CD14-positive monocyte (primary cell): ENCODE data around the gene LZTR1. TPM values are rescaled to one million over a fixed set of nuclear protein-coding genes. Genes with fewer than 3 reads are reported as not detected.

Experiments
- DNase-seq, 3 donors: peaks; one replicate each; pipeline ENCODE4 v3.0.0-alpha.2; 2011 to 2022
- H2AFZ ChIP-seq: 2 replicates; pipeline ENCODE4 v1.6.0; 2012; ENCODE audit warnings: mild to moderate bottlenecking, low read depth, low read length, inconsistent platforms; ENCODE audit not compliant: insufficient read depth, poor library complexity, severe bottlenecking
- H3K27ac ChIP-seq, 2 donors: 1 replicate in 1 of 2; 2 replicates in 1 of 2; pipeline ENCODE4 v1.5.1; 2012 to 2013; ENCODE audit warnings: low read length in 2 of 2, control low read depth in 1 of 2, inconsistent platforms in 1 of 2, low read depth in 1 of 2, mild to moderate bottlenecking in 1 of 2
- H3K27me3 ChIP-seq, 2 donors: one replicate each; pipeline versions ENCODE4 v1.6.0 to v1.6.1; 2011 to 2013; ENCODE audit warnings: low read length in 2 of 2; ENCODE audit not compliant: control insufficient read depth in 2 of 2, insufficient read depth in 2 of 2
- H3K36me3 ChIP-seq, 2 donors: replicated peaks in 1 of 2; 1 replicate in 1 of 2; 2 replicates in 1 of 2; pipeline versions ENCODE4 v1.5.1 to v1.6.1; 2012 to 2013; ENCODE audit warnings: low read length in 2 of 2, control low read depth in 1 of 2, inconsistent platforms in 1 of 2, mild to moderate bottlenecking in 1 of 2; ENCODE audit not compliant: insufficient read depth in 2 of 2, control insufficient read depth in 1 of 2
- H3K4me1 ChIP-seq, 2 donors: 1 replicate in 1 of 2; 2 replicates in 1 of 2; pipeline versions ENCODE4 v1.5.1 to v1.6.1; 2012 to 2013; ENCODE audit warnings: low read length in 2 of 2, control low read depth in 1 of 2, inconsistent platforms in 1 of 2, mild to moderate bottlenecking in 1 of 2, moderate library complexity in 1 of 2; ENCODE audit not compliant: insufficient read depth in 2 of 2, control insufficient read depth in 1 of 2
- H3K4me2 ChIP-seq: replicated peaks from 2 replicates; pipeline ENCODE3; 2012; ENCODE audit warnings: low read length, moderate library complexity, mild to moderate bottlenecking; ENCODE audit not compliant: poor library complexity, severe bottlenecking; ENCODE audit errors: extremely low read depth
- H3K4me3 ChIP-seq, 3 experiments: fragments of 200-600 bp in 1 of 3; sonication (generic) in 1 of 3; replicated peaks in 1 of 3; 1 replicate in 2 of 3; 2 replicates in 1 of 3; pipeline ENCODE4 v1.5.1; 2011 to 2013; ENCODE audit warnings: low read length in 3 of 3, mild to moderate bottlenecking in 3 of 3, control low read depth in 2 of 3, low read depth in 2 of 3, inconsistent platforms in 1 of 3, moderate library complexity in 1 of 3
- H3K79me2 ChIP-seq: 2 replicates; pipeline ENCODE4 v1.6.0; 2012; ENCODE audit warnings: mild to moderate bottlenecking, control low read depth, inconsistent platforms, low read length, moderate library complexity; ENCODE audit not compliant: insufficient read depth
- H3K9ac ChIP-seq: 2 replicates; pipeline ENCODE4 v1.6.0; 2017; ENCODE audit warnings: low read length, mild to moderate bottlenecking; ENCODE audit not compliant: insufficient read depth, poor library complexity, severe bottlenecking
- H3K9me3 ChIP-seq, 2 donors: replicated peaks in 1 of 2; 1 replicate in 1 of 2; 2 replicates in 1 of 2; pipeline versions ENCODE4 v1.5.1 to v1.6.1; 2012 to 2013; ENCODE audit warnings: low read length in 2 of 2, control low read depth in 1 of 2; ENCODE audit not compliant: control insufficient read depth in 1 of 2, insufficient read depth in 1 of 2
- H4K20me1 ChIP-seq: 2 replicates; pipeline ENCODE4 v1.6.0; 2012; ENCODE audit warnings: mild to moderate bottlenecking, low read length, control low read depth, moderate library complexity; ENCODE audit not compliant: insufficient read depth
- H3K27ac Mint-ChIP-seq, 7 donors: one replicate each; pipeline ENCODE4 v1.8.0; 2020; ENCODE audit warnings: mild to moderate bottlenecking in 7 of 7, mixed read lengths in 7 of 7, moderate library complexity in 6 of 7, inconsistent platforms in 2 of 7
- H3K27me3 Mint-ChIP-seq, 3 donors: one replicate each; pipeline ENCODE4 v1.8.0; 2021 to 2022; ENCODE audit warnings: low read depth in 3 of 3, mild to moderate bottlenecking in 3 of 3, mixed read lengths in 3 of 3, moderate library complexity in 3 of 3, inconsistent platforms in 1 of 3
- H3K36me3 Mint-ChIP-seq, 2 donors: one replicate each; pipeline ENCODE4 v1.8.0; 2020; ENCODE audit warnings: mixed read lengths in 2 of 2, inconsistent platforms in 1 of 2, mild to moderate bottlenecking in 1 of 2
- H3K4me1 Mint-ChIP-seq: one replicate; pipeline ENCODE4 v1.8.0; 2020; ENCODE audit warnings: mild to moderate bottlenecking, mixed read lengths
- H3K4me3 Mint-ChIP-seq, 2 donors: one replicate each; pipeline ENCODE4 v1.8.0; 2020; ENCODE audit warnings: mild to moderate bottlenecking in 2 of 2, mixed read lengths in 2 of 2, moderate library complexity in 1 of 2
- H3K9me3 Mint-ChIP-seq, 7 donors: one replicate each; pipeline ENCODE4 v1.8.0; 2020 to 2022; ENCODE audit warnings: mixed read lengths in 7 of 7, mild to moderate bottlenecking in 6 of 7, moderate library complexity in 6 of 7, inconsistent platforms in 2 of 7
- WGBS: methylation state at CpG from one replicate; pipeline ENCODE4 v1.1.5; 2013; ENCODE audit warnings: missing lambda C conversion rate; ENCODE audit not compliant: insufficient coverage; 5-methylcytosine and 5-hydroxymethylcytosine counted together
- intact Hi-C, 2 donors: fragments of 100-400 bp; cut with micrococcal nuclease; formaldehyde crosslinking; loops; one replicate each; pipeline versions ENCODE4 v1.15.0 to v1.15.1; 2023
- polyA plus RNA-seq, 3 donors: library from polyadenylated mRNA; depleted of rRNA in 1 of 3; unstranded in 2 of 3; stranded (reverse) in 1 of 3; fragments of 300-500 nt in 2 of 3; fragments of >200 nt in 1 of 3; fragmentation: Illumina TruSeq in 2 of 3; gene quantifications; 1 replicate in 2 of 3; 2 replicates in 1 of 3; pipeline ENCODE4 v1.2.3, GENCODE V29; 2012 to 2021
- TF ChIP-seq, protein P1 (sequence below): fragments of 200-600 bp; IDR thresholded peaks from one replicate; pipeline ENCODE4 v1.8.0; 2022; ENCODE audit warnings: antibody characterized with exemption, mild to moderate bottlenecking

LZTR1 gene
- polyA plus RNA-seq, 3 donors, result 7.1 to 63.3 (median 11.5) TPM

DNA sequence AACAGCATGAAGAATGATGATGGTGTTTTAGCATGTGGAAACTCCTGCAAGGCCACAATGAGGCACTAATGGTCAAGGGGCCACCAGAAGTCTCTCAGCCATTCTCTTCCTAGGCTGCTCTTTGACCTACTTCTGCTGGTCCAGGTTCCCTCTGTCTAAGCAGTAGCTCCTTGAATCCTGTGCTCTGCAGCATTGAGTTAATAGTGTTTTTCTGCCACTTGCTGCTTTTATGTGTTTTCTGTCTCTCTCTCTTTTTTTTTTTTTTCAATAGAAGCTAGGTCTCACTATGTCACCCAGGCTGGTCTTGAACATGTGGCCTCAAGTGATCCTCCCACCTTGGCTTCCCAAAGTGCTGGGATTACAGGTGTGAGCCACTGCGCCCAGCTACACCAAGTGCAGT, 35.1 kb upstream of the LZTR1 start:
- H3K4me2 ChIP-seq, result no peak overlapping the region
- peak overlapping the region in 1 of 2 donors; percentile 33 for H3K27ac ChIP-seq
- H3K36me3 ChIP-seq, result peaks cover 28 to 63% of the 10 kb centered on the region in 2 donors
- Mint-ChIP-seq H3K27me3 (peaks cover 0 to 2% (median 0%) of the 10 kb centered on the region in 3 donors), H3K27ac (peak overlapping the region in 4 of 7 donors; percentile 17 to 66 (median 50)), H3K36me3 (peaks cover 27 to 52% of the 10 kb centered on the region in 2 donors), H3K9me3 (no peaks in the 10 kb centered on the region), H3K4me1 (peaks cover 15% of the 10 kb centered on the region), H3K4me3 (no peak overlapping the region)
- H4K20me1 ChIP-seq, result peaks cover 100% of the 10 kb centered on the region
- no peak overlapping the region for H3K9ac ChIP-seq
- H3K4me3 ChIP-seq, result no peak overlapping the region
- no peak overlapping the region for H2AFZ ChIP-seq
- peaks cover 100% of the 10 kb centered on the region for H3K79me2 ChIP-seq
- TF ChIP-seq, protein P1, sequence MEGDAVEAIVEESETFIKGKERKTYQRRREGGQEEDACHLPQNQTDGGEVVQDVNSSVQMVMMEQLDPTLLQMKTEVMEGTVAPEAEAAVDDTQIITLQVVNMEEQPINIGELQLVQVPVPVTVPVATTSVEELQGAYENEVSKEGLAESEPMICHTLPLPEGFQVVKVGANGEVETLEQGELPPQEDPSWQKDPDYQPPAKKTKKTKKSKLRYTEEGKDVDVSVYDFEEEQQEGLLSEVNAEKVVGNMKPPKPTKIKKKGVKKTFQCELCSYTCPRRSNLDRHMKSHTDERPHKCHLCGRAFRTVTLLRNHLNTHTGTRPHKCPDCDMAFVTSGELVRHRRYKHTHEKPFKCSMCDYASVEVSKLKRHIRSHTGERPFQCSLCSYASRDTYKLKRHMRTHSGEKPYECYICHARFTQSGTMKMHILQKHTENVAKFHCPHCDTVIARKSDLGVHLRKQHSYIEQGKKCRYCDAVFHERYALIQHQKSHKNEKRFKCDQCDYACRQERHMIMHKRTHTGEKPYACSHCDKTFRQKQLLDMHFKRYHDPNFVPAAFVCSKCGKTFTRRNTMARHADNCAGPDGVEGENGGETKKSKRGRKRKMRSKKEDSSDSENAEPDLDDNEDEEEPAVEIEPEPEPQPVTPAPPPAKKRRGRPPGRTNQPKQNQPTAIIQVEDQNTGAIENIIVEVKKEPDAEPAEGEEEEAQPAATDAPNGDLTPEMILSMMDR, result no peak
- no peak for DNase-seq
- H3K4me1 ChIP-seq, result no peaks in the 10 kb centered on the region
- no peaks in the 10 kb centered on the region for H3K9me3 ChIP-seq
- intact Hi-C loops, result no loop called here
- no peaks in the 10 kb centered on the region for H3K27me3 ChIP-seq
- WGBS, result no CpG with 5 or more reads among the region's 1 CpG

DNA sequence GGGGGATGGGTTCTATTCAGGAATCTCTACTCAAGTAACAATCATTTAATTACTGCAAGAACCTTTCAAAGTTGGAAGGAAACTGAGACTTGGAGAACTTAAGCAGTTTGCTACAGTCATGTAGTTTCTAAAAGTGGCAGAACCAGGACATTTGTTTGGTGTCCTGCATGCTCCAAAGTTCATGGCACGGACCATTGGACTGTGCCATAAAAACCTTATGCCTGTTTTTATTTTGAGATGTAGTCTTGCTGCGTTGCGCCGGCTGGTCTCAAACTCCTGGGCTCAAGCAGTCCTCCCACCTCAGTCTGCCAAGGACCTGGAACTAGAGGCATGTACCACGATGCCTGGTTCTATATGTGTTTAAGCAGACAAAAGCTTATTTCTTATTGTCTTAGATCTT, 33.6 kb upstream of the LZTR1 start:
- peaks cover 97% of the 10 kb centered on the region for H3K79me2 ChIP-seq
- Mint-ChIP-seq H3K27me3 (peaks cover 0 to 2% (median 0%) of the 10 kb centered on the region in 3 donors), H3K4me1 (peaks cover 7% of the 10 kb centered on the region), H3K36me3 (peaks cover 38 to 64% of the 10 kb centered on the region in 2 donors), H3K27ac (peak overlapping the region in 1 of 7 donors; percentile 37), H3K4me3 (no peak overlapping the region), H3K9me3 (no peaks in the 10 kb centered on the region)
- no peaks in the 10 kb centered on the region for H3K9me3 ChIP-seq
- intact Hi-C loops, result no loop called here
- no peaks in the 10 kb centered on the region for H3K4me1 ChIP-seq
- DNase-seq, result no peak
- no peak overlapping the region for H3K9ac ChIP-seq
- TF ChIP-seq, protein P1, result no peak
- 100% methylated on average over 1 of the region's 5 CpGs for WGBS
- H3K27me3 ChIP-seq, result no peaks in the 10 kb centered on the region
- peaks cover 100% of the 10 kb centered on the region for H4K20me1 ChIP-seq
- peak overlapping the region in 1 of 2 donors; percentile 14 for H3K27ac ChIP-seq
- H2AFZ ChIP-seq, result no peak overlapping the region
- H3K4me3 ChIP-seq, result no peak overlapping the region
- peaks cover 42 to 78% of the 10 kb centered on the region in 2 donors for H3K36me3 ChIP-seq
- H3K4me2 ChIP-seq, result no peak overlapping the region
